Measurements from ENCODE around the gene APOL4. TPM values are rescaled to one million over a fixed set of nuclear protein-coding genes. Genes with fewer than 3 reads are reported as not detected.

APOL4 gene
- total RNA-seq, 1 experiment from 2014 or later, result 0.31 TPM

DNA sequence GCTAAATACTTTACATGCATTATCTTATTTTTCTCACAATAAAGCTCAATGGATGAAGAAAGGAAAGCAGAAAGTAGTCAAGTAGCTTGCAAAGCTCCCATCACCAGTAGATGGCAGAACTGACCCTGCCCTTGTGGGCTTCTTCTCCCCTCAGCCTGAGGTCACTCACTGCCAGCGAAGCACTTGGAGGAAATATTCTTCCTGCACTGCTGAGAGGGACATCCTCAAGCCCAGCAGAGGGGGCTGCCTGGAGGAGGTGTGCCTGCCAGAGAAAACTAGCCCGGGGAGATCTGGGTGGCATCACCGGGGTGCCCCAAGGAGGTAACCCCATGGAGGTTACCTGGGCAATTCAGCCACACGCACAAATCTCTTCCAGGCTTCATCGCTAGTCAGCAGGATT lies 6.6 kb downstream of the APOL4 start:
- Mint-ChIP-seq H3K36me3 (peaks cover 17% of the 10 kb centered on the region), H3K27me3 (ENCODE audit: low read depth) (peaks cover 4% of the 10 kb centered on the region), H3K9me3 (peaks cover 17% of the 10 kb centered on the region), H3K4me1 (peaks cover 46% of the 10 kb centered on the region), H3K27ac (no peak overlapping the region), H3K4me3 (no peak overlapping the region)
- ChIA-PET POLR2A (no interaction called here), CTCF (interaction anchor here (0.7 to 1.8 kb wide), 23 partner anchors 9 to 653 kb away, joined by 3 to 21 read pairs (median 4); partner anchors contain the start of genes APOL1, APOL2 and RBFOX2)
- ATAC-seq (peak; percentile 86), DNase-seq (ENCODE audit: low spot score) (peak; percentile 73)
- TF ChIP-seq, protein P1, sequence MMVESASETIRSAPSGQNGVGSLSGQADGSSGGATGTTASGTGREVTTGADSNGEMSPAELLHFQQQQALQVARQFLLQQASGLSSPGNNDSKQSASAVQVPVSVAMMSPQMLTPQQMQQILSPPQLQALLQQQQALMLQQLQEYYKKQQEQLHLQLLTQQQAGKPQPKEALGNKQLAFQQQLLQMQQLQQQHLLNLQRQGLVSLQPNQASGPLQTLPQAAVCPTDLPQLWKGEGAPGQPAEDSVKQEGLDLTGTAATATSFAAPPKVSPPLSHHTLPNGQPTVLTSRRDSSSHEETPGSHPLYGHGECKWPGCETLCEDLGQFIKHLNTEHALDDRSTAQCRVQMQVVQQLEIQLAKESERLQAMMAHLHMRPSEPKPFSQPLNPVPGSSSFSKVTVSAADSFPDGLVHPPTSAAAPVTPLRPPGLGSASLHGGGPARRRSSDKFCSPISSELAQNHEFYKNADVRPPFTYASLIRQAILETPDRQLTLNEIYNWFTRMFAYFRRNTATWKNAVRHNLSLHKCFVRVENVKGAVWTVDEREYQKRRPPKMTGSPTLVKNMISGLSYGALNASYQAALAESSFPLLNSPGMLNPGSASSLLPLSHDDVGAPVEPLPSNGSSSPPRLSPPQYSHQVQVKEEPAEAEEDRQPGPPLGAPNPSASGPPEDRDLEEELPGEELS (CRISPR knock-in tag; IDR thresholded peaks at IDR 0.05), result no peak
- TF ChIP-seq, protein P2, sequence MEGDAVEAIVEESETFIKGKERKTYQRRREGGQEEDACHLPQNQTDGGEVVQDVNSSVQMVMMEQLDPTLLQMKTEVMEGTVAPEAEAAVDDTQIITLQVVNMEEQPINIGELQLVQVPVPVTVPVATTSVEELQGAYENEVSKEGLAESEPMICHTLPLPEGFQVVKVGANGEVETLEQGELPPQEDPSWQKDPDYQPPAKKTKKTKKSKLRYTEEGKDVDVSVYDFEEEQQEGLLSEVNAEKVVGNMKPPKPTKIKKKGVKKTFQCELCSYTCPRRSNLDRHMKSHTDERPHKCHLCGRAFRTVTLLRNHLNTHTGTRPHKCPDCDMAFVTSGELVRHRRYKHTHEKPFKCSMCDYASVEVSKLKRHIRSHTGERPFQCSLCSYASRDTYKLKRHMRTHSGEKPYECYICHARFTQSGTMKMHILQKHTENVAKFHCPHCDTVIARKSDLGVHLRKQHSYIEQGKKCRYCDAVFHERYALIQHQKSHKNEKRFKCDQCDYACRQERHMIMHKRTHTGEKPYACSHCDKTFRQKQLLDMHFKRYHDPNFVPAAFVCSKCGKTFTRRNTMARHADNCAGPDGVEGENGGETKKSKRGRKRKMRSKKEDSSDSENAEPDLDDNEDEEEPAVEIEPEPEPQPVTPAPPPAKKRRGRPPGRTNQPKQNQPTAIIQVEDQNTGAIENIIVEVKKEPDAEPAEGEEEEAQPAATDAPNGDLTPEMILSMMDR (IDR thresholded peaks at IDR 0.05), result peak; percentile 31
- TF ChIP-seq PRRX2 (CRISPR knock-in tag; IDR thresholded peaks at IDR 0.05), result no peak

GRCh38 chr22:36194385-36194784 lies 7.2 kb downstream of the APOL4 start:
- no peak overlapping the region for H3K4me3 Mint-ChIP-seq
- TF ChIP-seq TP53 (CRISPR knock-in tag; IDR thresholded peaks at IDR 0.05) (no peak), ETV6 (CRISPR knock-in tag; IDR thresholded peaks at IDR 0.05) (no peak), ZNF281 (CRISPR knock-in tag; IDR thresholded peaks at IDR 0.05) (no peak), RELA (CRISPR knock-in tag; IDR thresholded peaks at IDR 0.05; ENCODE audit: borderline replicate concordance) (no peak), ATF1 (CRISPR knock-in tag; IDR thresholded peaks at IDR 0.05) (no peak), ESRRA (CRISPR knock-in tag; IDR thresholded peaks at IDR 0.05; ENCODE audit: borderline replicate concordance) (no peak), PRDM15 (CRISPR knock-in tag; IDR thresholded peaks at IDR 0.05) (no peak), SMAD3 (CRISPR knock-in tag; IDR thresholded peaks at IDR 0.05; ENCODE audit: borderline replicate concordance) (no peak), CREM (CRISPR knock-in tag; IDR thresholded peaks at IDR 0.05) (no peak), JUN (CRISPR knock-in tag; IDR thresholded peaks at IDR 0.05) (no peak), ZNF671 (CRISPR knock-in tag; IDR thresholded peaks at IDR 0.05) (no peak), ATF6 (CRISPR knock-in tag; IDR thresholded peaks at IDR 0.05) (no peak)
- TF ChIP-seq, protein P3, sequence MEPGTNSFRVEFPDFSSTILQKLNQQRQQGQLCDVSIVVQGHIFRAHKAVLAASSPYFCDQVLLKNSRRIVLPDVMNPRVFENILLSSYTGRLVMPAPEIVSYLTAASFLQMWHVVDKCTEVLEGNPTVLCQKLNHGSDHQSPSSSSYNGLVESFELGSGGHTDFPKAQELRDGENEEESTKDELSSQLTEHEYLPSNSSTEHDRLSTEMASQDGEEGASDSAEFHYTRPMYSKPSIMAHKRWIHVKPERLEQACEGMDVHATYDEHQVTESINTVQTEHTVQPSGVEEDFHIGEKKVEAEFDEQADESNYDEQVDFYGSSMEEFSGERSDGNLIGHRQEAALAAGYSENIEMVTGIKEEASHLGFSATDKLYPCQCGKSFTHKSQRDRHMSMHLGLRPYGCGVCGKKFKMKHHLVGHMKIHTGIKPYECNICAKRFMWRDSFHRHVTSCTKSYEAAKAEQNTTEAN (CRISPR knock-in tag; IDR thresholded peaks at IDR 0.05), result no peak
- TF ChIP-seq, protein P4, sequence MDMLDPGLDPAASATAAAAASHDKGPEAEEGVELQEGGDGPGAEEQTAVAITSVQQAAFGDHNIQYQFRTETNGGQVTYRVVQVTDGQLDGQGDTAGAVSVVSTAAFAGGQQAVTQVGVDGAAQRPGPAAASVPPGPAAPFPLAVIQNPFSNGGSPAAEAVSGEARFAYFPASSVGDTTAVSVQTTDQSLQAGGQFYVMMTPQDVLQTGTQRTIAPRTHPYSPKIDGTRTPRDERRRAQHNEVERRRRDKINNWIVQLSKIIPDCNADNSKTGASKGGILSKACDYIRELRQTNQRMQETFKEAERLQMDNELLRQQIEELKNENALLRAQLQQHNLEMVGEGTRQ (CRISPR knock-in tag; IDR thresholded peaks at IDR 0.05), result no peak
- TF ChIP-seq, protein P5, sequence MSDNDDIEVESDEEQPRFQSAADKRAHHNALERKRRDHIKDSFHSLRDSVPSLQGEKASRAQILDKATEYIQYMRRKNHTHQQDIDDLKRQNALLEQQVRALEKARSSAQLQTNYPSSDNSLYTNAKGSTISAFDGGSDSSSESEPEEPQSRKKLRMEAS (CRISPR knock-in tag; IDR thresholded peaks at IDR 0.05), result no peak

More at GRCh38 chr22:36194385-36194784, 7.2 kb downstream of the APOL4 start:
- peaks cover 4% of the 10 kb centered on the region for H3K27me3 Mint-ChIP-seq (ENCODE audit: low read depth)
- H3K27ac Mint-ChIP-seq, result no peak overlapping the region; the same call in 1 of the 2 replicates
- peaks cover 52% of the 10 kb centered on the region for H3K4me1 Mint-ChIP-seq
- ATAC-seq (no peak), DNase-seq (ENCODE audit: low spot score) (no peak)
- ChIA-PET POLR2A (no interaction called here), CTCF (interaction anchor here (0.7 to 1.8 kb wide), 23 partner anchors 9 to 652 kb away, joined by 3 to 21 read pairs (median 4); partner anchors contain the start of genes APOL1, APOL2 and RBFOX2)
- H3K9me3 Mint-ChIP-seq, result peaks cover 23% of the 10 kb centered on the region
- H3K36me3 Mint-ChIP-seq, result peaks cover 20% of the 10 kb centered on the region

Data from WTC11 (cell line).